GM12878 (cell line): ENCODE measurements around the gene EPHA2. TPM values are rescaled to one million over a fixed set of nuclear protein-coding genes. Genes with fewer than 3 reads are reported as not detected.

ENCODE experiments used
- ATAC-seq: fragments of 200-7000 bp; cut with Tn5 transposase; 3 replicates; pipeline ENCODE4 v1.9.1; 2020; ENCODE audit warnings: mild to moderate bottlenecking, moderate library complexity
- BruUV-seq: library from RNA; stranded (reverse); fragments of 400-500 nt; replicated peaks from 2 replicates; lab custom pipeline; 2021; lab: Mats Ljungman, UMichigan
- CTCF ChIA-PET: fragments of 300-600 bp; sonication (Branson Sonifier 250); formaldehyde crosslinking; extraction: SDS; loops from one replicate; lab custom pipeline; 2021; ENCODE audit warnings: inconsistent platforms; lab: Yijun Ruan, JAX
- POLR2A ChIA-PET: fragments of 350-600 bp; formaldehyde crosslinking; extraction: SDS; loops from one replicate; lab custom pipeline; 2021; ENCODE audit warnings: inconsistent platforms; lab: Charles Lee
- RAD21 ChIA-PET: fragments of 300-600 bp; sonication (Branson Sonifier 250); formaldehyde crosslinking; loops from one replicate; lab custom pipeline; 2023; ENCODE audit warnings: antibody characterized with exemption; ENCODE audit not compliant: unreplicated experiment; lab: Charles Lee
- SMC1A ChIA-PET: fragments of 300-600 bp; sonication (Branson Sonifier 250); formaldehyde crosslinking; loops from one replicate; lab custom pipeline; 2023; ENCODE audit not compliant: unreplicated experiment, uncharacterized antibody; lab: Charles Lee
- DNase-seq: peaks from one replicate; pipeline ENCODE4 v3.0.0-alpha.2; 2011; ENCODE audit warnings: low read depth, low spot score
- FAIRE-seq: peaks from 3 replicates; lab custom pipeline; 2011; peaks lifted over from hg19 to GRCh38; lab: Jason Lieb, UNC
- H2AFZ ChIP-seq: 2 replicates; pipeline ENCODE4 v1.6.0; 2011; ENCODE audit warnings: low read depth, low read length, control low read depth; ENCODE audit not compliant: control insufficient read depth
- H3K27ac ChIP-seq: 2 replicates; pipeline ENCODE4 v1.5.1; 2011; ENCODE audit warnings: control low read depth; ENCODE audit not compliant: control insufficient read depth, insufficient read depth
- H3K27me3 ChIP-seq, 2 experiments: replicated peaks in 1 of 2; 2 replicates each; pipeline versions ENCODE4 v1.6.0 to v1.6.1; 2011; ENCODE audit warnings: low read length in 1 of 2; ENCODE audit not compliant: control insufficient read depth in 2 of 2, insufficient read depth in 2 of 2
- H3K36me3 ChIP-seq, 2 experiments: 2 replicates each; pipeline ENCODE4 v1.5.1; 2011; ENCODE audit warnings: low read length in 1 of 2; ENCODE audit not compliant: control insufficient read depth in 2 of 2, insufficient read depth in 2 of 2
- H3K4me1 ChIP-seq: 2 replicates; pipeline ENCODE4 v1.6.1; 2011; ENCODE audit warnings: mild to moderate bottlenecking, low read length, moderate library complexity, mixed read lengths; ENCODE audit not compliant: control insufficient read depth, insufficient read depth
- H3K4me2 ChIP-seq: 2 replicates; pipeline ENCODE4 v1.6.0; 2011; ENCODE audit warnings: control low read depth; ENCODE audit not compliant: control insufficient read depth, insufficient read depth
- H3K4me3 ChIP-seq: fragments of 200-600 bp; sonication (generic); 2 replicates; pipeline ENCODE4 v1.5.1; 2016
- H3K79me2 ChIP-seq: 2 replicates; pipeline ENCODE4 v1.6.0; 2011; ENCODE audit warnings: low read length; ENCODE audit not compliant: control insufficient read depth, insufficient read depth
- H3K9ac ChIP-seq: 2 replicates; pipeline ENCODE4 v1.8.0; 2011; ENCODE audit warnings: low read length, control low read depth, mixed read lengths; ENCODE audit not compliant: control insufficient read depth, insufficient read depth
- H3K9me3 ChIP-seq: replicated peaks from 3 replicates; pipeline ENCODE4 v1.5.1; 2011; ENCODE audit warnings: mild to moderate bottlenecking, low read length; ENCODE audit not compliant: control insufficient read depth, insufficient read depth
- H4K20me1 ChIP-seq: 2 replicates; pipeline ENCODE4 v1.6.0; 2011; ENCODE audit not compliant: control insufficient read depth, insufficient read depth
- BCLAF1 ChIP-seq: fragments of 450-650 bp; IDR thresholded peaks from 2 replicates; pipeline ENCODE4 v1.6.1; 2017; ENCODE audit warnings: antibody characterized with exemption, mild to moderate bottlenecking, moderate library complexity
- CHD4 ChIP-seq: fragments of 200-600 bp; sonication (generic); IDR thresholded peaks from 2 replicates; pipeline ENCODE4 v1.6.1; 2016; ENCODE audit warnings: mild to moderate bottlenecking
- IKZF2 ChIP-seq, 2 experiments: fragments of 450-650 bp; IDR thresholded peaks; 2 replicates each; pipeline ENCODE4 v1.6.1; 2017; ENCODE audit warnings: mild to moderate bottlenecking in 2 of 2, moderate library complexity in 2 of 2
- IRF3 ChIP-seq: fragments of 450-650 bp; IDR thresholded peaks from 2 replicates; pipeline ENCODE4 v1.6.1; 2014; ENCODE audit warnings: mild to moderate bottlenecking
- IRF4 ChIP-seq: IDR thresholded peaks from 2 replicates; pipeline ENCODE4 v1.6.1; 2011; ENCODE audit warnings: low read depth, low read length
- NFYB ChIP-seq: IDR thresholded peaks from 2 replicates; pipeline ENCODE4 v1.6.1; 2011; ENCODE audit warnings: low read depth, mild to moderate bottlenecking, low read length, improper control_type of control experiment, moderate library complexity; ENCODE audit not compliant: insufficient read depth
- PBX3 ChIP-seq: IDR thresholded peaks from 2 replicates; pipeline ENCODE4 v1.6.1; 2011; ENCODE audit warnings: mild to moderate bottlenecking, low read depth, low read length, moderate library complexity; ENCODE audit not compliant: insufficient replicate concordance
- RELA ChIP-seq: fragments of 450-650 bp; IDR thresholded peaks from 2 replicates; pipeline ENCODE4 v1.8.0; 2014; ENCODE audit warnings: borderline replicate concordance; ENCODE audit not compliant: partially characterized antibody
- RELB ChIP-seq: fragments of 450-650 bp; IDR thresholded peaks from 2 replicates; pipeline ENCODE4 v1.6.1; 2017; ENCODE audit warnings: low read depth, mild to moderate bottlenecking, moderate library complexity
- RFX5 ChIP-seq: IDR thresholded peaks from 2 replicates; pipeline ENCODE4 v1.6.1; 2011; ENCODE audit warnings: low read depth, low read length, improper control_type of control experiment
- RUNX3 ChIP-seq: IDR thresholded peaks from 2 replicates; pipeline ENCODE4 v1.6.1; 2012; ENCODE audit warnings: low read length, inconsistent platforms
- SP1 ChIP-seq: IDR thresholded peaks from one replicate; pipeline ENCODE4 v1.6.1; 2011; ENCODE audit warnings: low read depth, low read length
- TARDBP ChIP-seq: IDR thresholded peaks from 2 replicates; pipeline ENCODE4 v1.6.1; 2016; ENCODE audit warnings: borderline replicate concordance
- USF2 ChIP-seq: IDR thresholded peaks from 2 replicates; pipeline ENCODE4 v1.6.1; 2011; ENCODE audit warnings: low read depth, low read length, improper control_type of control experiment, borderline replicate concordance
- WGBS: methylation state at CpG from one replicate; pipeline ENCODE4 v1.1.6; 2016; ENCODE audit warnings: low lambda C conversion rate; ENCODE audit not compliant: insufficient replicate concordance, insufficient coverage; ENCODE audit errors: missing lambda C conversion rate; 5-methylcytosine and 5-hydroxymethylcytosine counted together
- in situ Hi-C: fragments of 300-500 bp; cut with MboI; formaldehyde crosslinking; loops from 9 replicates; pipeline ENCODE4 v1.14.3; 2018; ENCODE audit warnings: mixed read lengths
- intact Hi-C: fragments of 100-400 bp; cut with micrococcal nuclease; formaldehyde crosslinking; loops from one replicate; pipeline ENCODE4 v1.14.2; 2022; ENCODE audit not compliant: unreplicated experiment
- polyA plus RNA-seq, 11 experiments: library from polyadenylated mRNA; depleted of rRNA in 4 of 11; unstranded in 6 of 11; stranded (reverse) in 5 of 11; fragments of >200 nt; fragmentation: Nextera tagmentation in 4 of 11; fragmentation: Illumina TruSeq in 1 of 11; extraction: Ambion mirVana in 4 of 11; extraction: Trizol in 1 of 11; gene quantifications; 1 replicate in 1 of 11; 2 replicates in 10 of 11; pipeline versions ENCODE4 v1.2.1 to v1.2.3, GENCODE V29; 2011 to 2016; ENCODE audit warnings: inconsistent platforms in 2 of 11, missing spikeins in 2 of 11, low read depth in 1 of 11
- total RNA-seq, 4 experiments: library from RNA; depleted of rRNA in 3 of 4; stranded (reverse); fragments of >200 nt in 3 of 4; fragmentation: Illumina TruSeq in 1 of 4; extraction: Trizol in 1 of 4; gene quantifications; 2 replicates each; pipeline versions ENCODE4 v1.2.1 to v1.2.3, GENCODE V29; 2013 to 2021

Gene EPHA2
- total and polyA plus RNA-seq, 10 of the 15 experiments (the other 5 are each of a cell fraction or from before 2014, with no cell fraction given) = 0.04 to 0.51 (median 0.23) TPM; not detected in 2

GRCh38 chr1:16115468-16115983 lies 40.3 kb downstream of the EPHA2 start:
- DNase-seq (no peak), ATAC-seq (no peak), FAIRE-seq (no peak)
- ChIA-PET SMC1A (no interaction called here), CTCF (no interaction called here), POLR2A (no interaction called here), RAD21 (no interaction called here)
- H3K4me2 ChIP-seq = no peak overlapping the region
- H3K9me3 ChIP-seq = no peaks in the 10 kb centered on the region
- intact Hi-C loops = no loop called here
- no peak overlapping the region for H3K4me3 ChIP-seq
- H3K36me3 ChIP-seq = no peaks in the 10 kb centered on the region
- H3K27ac ChIP-seq = no peak overlapping the region
- peaks cover 0 to 4% of the 10 kb centered on the region in 2 experiments; a peak in 3 of 4 replicates for H3K27me3 ChIP-seq
- BruUV-seq = no TSS peak
- WGBS = 50% methylated on average over 4 of the region's 6 CpGs
- H4K20me1 ChIP-seq = no peaks in the 10 kb centered on the region
- no peaks in the 10 kb centered on the region for H3K4me1 ChIP-seq
- in situ Hi-C loops = no loop called here
- no peaks in the 10 kb centered on the region for H3K79me2 ChIP-seq
- H3K9ac ChIP-seq = no peak overlapping the region
- no peak overlapping the region for H2AFZ ChIP-seq
- TF ChIP-seq IRF4 (no peak), RELA (no peak), SP1 (no peak), TARDBP (no peak), IRF3 (no peak), RELB (no peak), PBX3 (no peak), CHD4 (no peak), BCLAF1 (no peak), RFX5 (no peak), IKZF2 (IDR thresholded peaks at IDR 0.05) (no peak), NFYB (no peak), USF2 (no peak), RUNX3 (no peak)
